ENCODE results near the gene RRAGA. TPM values are rescaled to one million over a fixed set of nuclear protein-coding genes. Genes with fewer than 3 reads are reported as not detected.

The RRAGA gene
- total RNA-seq, 1 donor from 2014 or later = 81.8 TPM

DNA sequence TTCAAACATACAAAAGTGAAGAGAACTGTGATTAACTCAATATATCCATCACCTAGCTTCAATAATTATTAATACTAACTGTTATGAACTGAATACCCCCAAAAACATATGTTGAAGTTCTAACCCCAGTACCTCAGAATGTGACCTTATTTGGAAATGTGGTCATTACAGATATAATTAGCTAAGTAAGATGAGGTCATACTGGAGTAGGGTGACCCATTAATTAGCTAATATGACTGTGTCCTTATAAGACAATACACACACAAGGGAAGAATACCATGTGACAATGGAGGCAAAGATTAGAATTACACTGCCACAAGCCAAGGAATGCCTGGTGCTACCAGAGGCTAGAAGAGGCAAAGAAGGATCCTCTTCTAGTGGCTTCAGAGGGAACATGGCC, 7.8 kb downstream of the RRAGA start:
- H3K36me3 ChIP-seq (ENCODE audit: insufficient read depth, low read length) = peaks cover 28% of the 10 kb centered on the region
- H3K36me3 Mint-ChIP-seq (ENCODE audit: low read depth, unreplicated experiment) = peaks cover 11% of the 10 kb centered on the region

DNA sequence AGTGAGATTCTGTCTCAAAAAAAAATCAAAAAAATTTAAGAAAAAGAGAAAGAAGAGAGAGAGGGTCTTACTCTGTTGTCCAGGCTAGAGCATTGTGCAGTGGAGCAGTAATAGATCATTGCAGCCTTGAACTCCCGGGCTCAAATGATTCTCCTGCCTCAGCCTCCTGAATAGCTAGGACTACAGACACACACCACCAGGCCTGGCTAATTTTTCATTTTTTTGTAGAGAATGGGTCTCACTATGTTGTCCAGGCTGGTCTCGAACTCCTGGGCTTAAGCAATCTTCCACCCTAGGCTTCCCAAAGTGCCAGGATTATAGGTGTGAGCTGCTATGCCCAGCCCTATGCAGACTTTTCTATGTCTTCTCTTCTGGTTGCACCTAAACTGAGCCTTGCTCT, 25.0 kb downstream of the RRAGA start:
- H3K4me1 ChIP-seq (ENCODE audit: insufficient read depth, low read length) = peaks cover 12% of the 10 kb centered on the region
- peaks cover 9% of the 10 kb centered on the region for H3K36me3 Mint-ChIP-seq (ENCODE audit: low read depth, unreplicated experiment)
- H3K9me3 Mint-ChIP-seq (ENCODE audit: unreplicated experiment) = no peaks in the 10 kb centered on the region
- H3K27ac Mint-ChIP-seq (ENCODE audit: unreplicated experiment) = no peak overlapping the region
- no peaks in the 10 kb centered on the region for H4K20me1 ChIP-seq (ENCODE audit: insufficient read depth, low read length)
- TF ChIP-seq, protein P1, sequence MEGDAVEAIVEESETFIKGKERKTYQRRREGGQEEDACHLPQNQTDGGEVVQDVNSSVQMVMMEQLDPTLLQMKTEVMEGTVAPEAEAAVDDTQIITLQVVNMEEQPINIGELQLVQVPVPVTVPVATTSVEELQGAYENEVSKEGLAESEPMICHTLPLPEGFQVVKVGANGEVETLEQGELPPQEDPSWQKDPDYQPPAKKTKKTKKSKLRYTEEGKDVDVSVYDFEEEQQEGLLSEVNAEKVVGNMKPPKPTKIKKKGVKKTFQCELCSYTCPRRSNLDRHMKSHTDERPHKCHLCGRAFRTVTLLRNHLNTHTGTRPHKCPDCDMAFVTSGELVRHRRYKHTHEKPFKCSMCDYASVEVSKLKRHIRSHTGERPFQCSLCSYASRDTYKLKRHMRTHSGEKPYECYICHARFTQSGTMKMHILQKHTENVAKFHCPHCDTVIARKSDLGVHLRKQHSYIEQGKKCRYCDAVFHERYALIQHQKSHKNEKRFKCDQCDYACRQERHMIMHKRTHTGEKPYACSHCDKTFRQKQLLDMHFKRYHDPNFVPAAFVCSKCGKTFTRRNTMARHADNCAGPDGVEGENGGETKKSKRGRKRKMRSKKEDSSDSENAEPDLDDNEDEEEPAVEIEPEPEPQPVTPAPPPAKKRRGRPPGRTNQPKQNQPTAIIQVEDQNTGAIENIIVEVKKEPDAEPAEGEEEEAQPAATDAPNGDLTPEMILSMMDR (IDR thresholded peaks at IDR 0.05; ENCODE audit: insufficient read depth, low read depth, low read length) = no peak
- no peak for TF ChIP-seq EZH2 (IDR thresholded peaks at IDR 0.05; ENCODE audit: insufficient read depth, low read length)
- peaks cover 15% of the 10 kb centered on the region for H3K36me3 ChIP-seq (ENCODE audit: insufficient read depth, low read length)
- peaks cover 4% of the 10 kb centered on the region for H3K4me1 Mint-ChIP-seq (ENCODE audit: low read depth, unreplicated experiment)
- H3K27me3 ChIP-seq (ENCODE audit: insufficient read depth, low read length) = no peaks in the 10 kb centered on the region
- H3K27me3 Mint-ChIP-seq (ENCODE audit: low read depth, unreplicated experiment) = no peaks in the 10 kb centered on the region
- no peaks in the 10 kb centered on the region for H3K79me2 ChIP-seq (ENCODE audit: insufficient read depth, low read length)
- no peak overlapping the region for H3K27ac ChIP-seq (ENCODE audit: low read depth, low read length)
- DNase-seq (ENCODE audit: low read depth) (no peak), FAIRE-seq (no peak)
- no peak overlapping the region for H3K4me3 Mint-ChIP-seq (ENCODE audit: unreplicated experiment)
- H2AFZ ChIP-seq (ENCODE audit: low read depth, low read length) = no peak overlapping the region
- H3K4me2 ChIP-seq (ENCODE audit: low read length) = no peak overlapping the region
- H3K9me3 ChIP-seq (ENCODE audit: insufficient read depth, low read depth, low read length) = no peaks in the 10 kb centered on the region
- no peak overlapping the region for H3K4me3 ChIP-seq (ENCODE audit: insufficient read depth, low read depth, low read length)
- no peak overlapping the region for H3K9ac ChIP-seq (ENCODE audit: low read length)

More for the DNA sequence above, 7.8 kb downstream of the RRAGA start:
- peaks cover 2% of the 10 kb centered on the region for H3K4me1 Mint-ChIP-seq (ENCODE audit: low read depth, unreplicated experiment)
- H3K9me3 ChIP-seq (ENCODE audit: insufficient read depth, low read depth, low read length) = no peaks in the 10 kb centered on the region
- peak; percentile 65 for FAIRE-seq
- no peak for DNase-seq (ENCODE audit: low read depth)
- no peak overlapping the region for H3K4me3 ChIP-seq (ENCODE audit: insufficient read depth, low read depth, low read length)
- H3K27me3 ChIP-seq (ENCODE audit: insufficient read depth, low read length) = no peaks in the 10 kb centered on the region
- no peak overlapping the region for H3K27ac ChIP-seq (ENCODE audit: low read depth, low read length)
- no peaks in the 10 kb centered on the region for H3K4me1 ChIP-seq (ENCODE audit: insufficient read depth, low read length)
- H3K9ac ChIP-seq (ENCODE audit: low read length) = no peak overlapping the region
- H3K9me3 Mint-ChIP-seq (ENCODE audit: unreplicated experiment) = no peaks in the 10 kb centered on the region
- H2AFZ ChIP-seq (ENCODE audit: low read depth, low read length) = no peak overlapping the region
- TF ChIP-seq, protein P1 (IDR thresholded peaks at IDR 0.05; ENCODE audit: insufficient read depth, low read depth, low read length) = no peak
- TF ChIP-seq EZH2 (IDR thresholded peaks at IDR 0.05; ENCODE audit: insufficient read depth, low read length) = no peak
- peaks cover 5% of the 10 kb centered on the region for H4K20me1 ChIP-seq (ENCODE audit: insufficient read depth, low read length)
- H3K4me2 ChIP-seq (ENCODE audit: low read length) = no peak overlapping the region
- H3K4me3 Mint-ChIP-seq (ENCODE audit: unreplicated experiment) = no peak overlapping the region
- H3K27ac Mint-ChIP-seq (ENCODE audit: unreplicated experiment) = peak overlapping the region; percentile 69
- peaks cover 8% of the 10 kb centered on the region for H3K79me2 ChIP-seq (ENCODE audit: insufficient read depth, low read length)
- H3K27me3 Mint-ChIP-seq (ENCODE audit: low read depth, unreplicated experiment) = no peaks in the 10 kb centered on the region

DNA sequence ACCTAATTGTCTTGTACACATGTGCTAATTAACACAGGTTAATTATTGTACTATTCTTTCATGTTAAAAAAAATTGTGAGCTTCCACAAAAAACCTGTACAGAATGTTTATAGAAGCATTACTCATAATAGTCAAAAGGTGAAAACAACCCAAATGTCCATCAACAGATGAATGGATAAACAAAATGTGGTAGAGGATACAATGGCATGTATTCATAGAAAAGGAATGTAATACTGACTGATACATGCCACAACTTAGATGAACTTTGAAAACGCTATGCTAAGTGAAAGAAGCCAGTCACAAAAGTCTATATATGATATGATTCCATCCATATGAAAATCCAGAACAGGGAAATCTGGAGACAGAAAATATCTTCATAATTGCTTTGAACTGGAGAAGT, 25.6 kb downstream of the RRAGA start:
- H4K20me1 ChIP-seq (ENCODE audit: insufficient read depth, low read length) = no peaks in the 10 kb centered on the region
- H2AFZ ChIP-seq (ENCODE audit: low read depth, low read length) = no peak overlapping the region
- no peaks in the 10 kb centered on the region for H3K9me3 Mint-ChIP-seq (ENCODE audit: unreplicated experiment)
- H3K36me3 ChIP-seq (ENCODE audit: insufficient read depth, low read length) = peaks cover 16% of the 10 kb centered on the region
- H3K79me2 ChIP-seq (ENCODE audit: insufficient read depth, low read length) = no peaks in the 10 kb centered on the region
- no peak overlapping the region for H3K4me3 Mint-ChIP-seq (ENCODE audit: unreplicated experiment)
- TF ChIP-seq, protein P1 (IDR thresholded peaks at IDR 0.05; ENCODE audit: insufficient read depth, low read depth, low read length) = no peak
- TF ChIP-seq EZH2 (IDR thresholded peaks at IDR 0.05; ENCODE audit: insufficient read depth, low read length) = no peak
- peaks cover 12% of the 10 kb centered on the region for H3K4me1 ChIP-seq (ENCODE audit: insufficient read depth, low read length)
- no peaks in the 10 kb centered on the region for H3K27me3 Mint-ChIP-seq (ENCODE audit: low read depth, unreplicated experiment)
- H3K27ac Mint-ChIP-seq (ENCODE audit: unreplicated experiment) = no peak overlapping the region
- no peaks in the 10 kb centered on the region for H3K9me3 ChIP-seq (ENCODE audit: insufficient read depth, low read depth, low read length)
- H3K36me3 Mint-ChIP-seq (ENCODE audit: low read depth, unreplicated experiment) = peaks cover 9% of the 10 kb centered on the region
- FAIRE-seq = no peak
- H3K4me2 ChIP-seq (ENCODE audit: low read length) = peak overlapping the region; percentile 14
- no peak overlapping the region for H3K27ac ChIP-seq (ENCODE audit: low read depth, low read length)
- no peaks in the 10 kb centered on the region for H3K27me3 ChIP-seq (ENCODE audit: insufficient read depth, low read length)
- peaks cover 4% of the 10 kb centered on the region for H3K4me1 Mint-ChIP-seq (ENCODE audit: low read depth, unreplicated experiment)
- peak; percentile 1 for DNase-seq (ENCODE audit: low read depth)
- H3K4me3 ChIP-seq (ENCODE audit: insufficient read depth, low read depth, low read length) = no peak overlapping the region
- no peak overlapping the region for H3K9ac ChIP-seq (ENCODE audit: low read length)

All from astrocyte (in vitro differentiated cells and primary cell).